ENCODE results near the gene VENTX. TPM values are rescaled to one million over a fixed set of nuclear protein-coding genes. Genes with fewer than 3 reads are reported as not detected.

The VENTX gene
- total and polyA plus RNA-seq, 7 donors = 0.36 to 1.4 (median 0.83) TPM; not detected in 2

GRCh38 chr10:133198206-133198605 is 39.4 kb upstream of the VENTX start:
- Histone ChIP-seq H3K9me3 (no peaks in the 10 kb centered on the region), H3K4me1 (no peaks in the 10 kb centered on the region), H3K27me3 (no peaks in the 10 kb centered on the region), H3K27ac (no peak overlapping the region), H3K36me3 (no peaks in the 10 kb centered on the region), H3K4me3 (no peak overlapping the region)
- 93 to 95% methylated on average over 26 of the region's 26 CpGs for WGBS, 2 donors
- intact Hi-C loops (cut with DNase I) = no loop called here
- TF ChIP-seq EP300 (IDR thresholded peaks at IDR 0.05) (no peak), POLR2AphosphoS5 (IDR thresholded peaks at IDR 0.05) (no peak), POLR2A (IDR thresholded peaks at IDR 0.05) (no peak)
- TF ChIP-seq, protein P1, sequence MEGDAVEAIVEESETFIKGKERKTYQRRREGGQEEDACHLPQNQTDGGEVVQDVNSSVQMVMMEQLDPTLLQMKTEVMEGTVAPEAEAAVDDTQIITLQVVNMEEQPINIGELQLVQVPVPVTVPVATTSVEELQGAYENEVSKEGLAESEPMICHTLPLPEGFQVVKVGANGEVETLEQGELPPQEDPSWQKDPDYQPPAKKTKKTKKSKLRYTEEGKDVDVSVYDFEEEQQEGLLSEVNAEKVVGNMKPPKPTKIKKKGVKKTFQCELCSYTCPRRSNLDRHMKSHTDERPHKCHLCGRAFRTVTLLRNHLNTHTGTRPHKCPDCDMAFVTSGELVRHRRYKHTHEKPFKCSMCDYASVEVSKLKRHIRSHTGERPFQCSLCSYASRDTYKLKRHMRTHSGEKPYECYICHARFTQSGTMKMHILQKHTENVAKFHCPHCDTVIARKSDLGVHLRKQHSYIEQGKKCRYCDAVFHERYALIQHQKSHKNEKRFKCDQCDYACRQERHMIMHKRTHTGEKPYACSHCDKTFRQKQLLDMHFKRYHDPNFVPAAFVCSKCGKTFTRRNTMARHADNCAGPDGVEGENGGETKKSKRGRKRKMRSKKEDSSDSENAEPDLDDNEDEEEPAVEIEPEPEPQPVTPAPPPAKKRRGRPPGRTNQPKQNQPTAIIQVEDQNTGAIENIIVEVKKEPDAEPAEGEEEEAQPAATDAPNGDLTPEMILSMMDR (IDR thresholded peaks at IDR 0.05) = no peak
- DNase-seq = no peak

DNA sequence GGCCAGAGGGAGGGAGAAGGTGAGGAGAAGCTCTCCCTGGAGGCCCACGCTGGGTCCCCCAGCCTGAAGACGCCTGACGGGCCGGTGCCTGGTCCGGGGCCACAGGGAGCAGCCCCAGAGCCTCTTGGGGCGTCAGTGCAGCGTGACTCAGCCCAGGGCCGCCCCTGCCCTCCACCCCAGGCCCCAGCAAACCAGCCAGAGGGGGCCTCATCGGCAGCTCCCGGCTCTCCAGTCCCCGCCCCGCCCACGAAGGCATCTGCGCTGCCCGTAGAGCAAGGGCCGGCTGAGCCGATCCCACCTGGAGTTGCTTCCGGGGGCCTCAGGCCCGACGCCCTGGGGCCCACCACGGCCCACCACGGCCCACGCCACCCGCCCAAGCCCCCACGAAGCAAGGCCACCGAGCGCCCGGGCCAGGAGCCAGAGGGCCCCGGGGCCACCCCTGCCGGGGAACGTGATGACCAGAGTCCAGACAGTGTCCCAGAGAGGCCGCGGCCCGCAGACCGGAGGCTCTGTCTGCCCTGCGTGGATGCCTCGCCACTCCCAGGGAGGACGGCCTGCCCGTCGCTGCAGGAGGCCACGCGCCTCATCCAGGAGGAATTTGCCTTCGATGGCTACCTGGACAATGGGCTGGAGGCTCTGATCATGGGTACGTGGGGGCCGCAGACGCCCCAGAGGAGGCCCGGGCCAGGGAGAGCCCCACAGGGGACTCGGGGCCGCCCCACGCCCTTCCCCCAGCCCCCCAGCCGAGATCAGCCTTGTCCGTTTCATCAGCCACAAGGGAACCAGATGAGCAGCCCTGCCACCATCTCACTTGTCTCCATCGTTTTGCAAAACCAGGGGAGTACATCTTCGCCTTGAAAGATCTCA is 38.8 kb upstream of the VENTX start:
- DNase-seq = no peak
- H3K4me1 ChIP-seq = no peaks in the 10 kb centered on the region
- H3K27ac ChIP-seq = no peak overlapping the region
- intact Hi-C loops (cut with DNase I) = no loop called here
- H3K9me3 ChIP-seq = no peaks in the 10 kb centered on the region
- 82 to 88% methylated on average over 54 of the region's 54 CpGs for WGBS, 2 donors
- H3K4me3 ChIP-seq = no peak overlapping the region
- no peaks in the 10 kb centered on the region for H3K27me3 ChIP-seq
- TF ChIP-seq, protein P1 (IDR thresholded peaks at IDR 0.05) = no peak
- no peak for TF ChIP-seq POLR2AphosphoS5 (IDR thresholded peaks at IDR 0.05)
- TF ChIP-seq POLR2A (IDR thresholded peaks at IDR 0.05) = no peak
- TF ChIP-seq EP300 (IDR thresholded peaks at IDR 0.05) = no peak
- H3K36me3 ChIP-seq = no peaks in the 10 kb centered on the region

DNA sequence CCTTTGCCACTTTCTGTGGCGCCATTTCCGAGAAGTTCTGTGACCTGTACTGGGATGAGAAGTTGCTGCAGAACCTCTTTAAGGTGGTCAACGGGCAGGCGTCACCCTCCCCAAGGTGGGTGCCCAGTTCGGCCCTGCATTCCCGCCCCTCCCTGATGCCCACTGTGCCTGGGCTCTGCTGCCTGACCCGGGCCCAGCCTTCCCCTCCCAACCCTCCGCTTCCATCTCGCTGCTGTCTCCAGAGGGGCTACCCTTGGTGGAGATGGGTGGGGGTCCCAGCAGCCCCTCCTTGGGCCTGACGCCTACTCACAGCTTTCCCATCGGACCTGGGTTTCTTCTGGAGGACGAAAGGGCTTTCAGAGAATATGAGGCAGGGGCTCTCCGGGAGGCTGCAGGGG is 38.2 kb upstream of the VENTX start:
- H3K4me1 ChIP-seq = no peaks in the 10 kb centered on the region
- no peaks in the 10 kb centered on the region for H3K27me3 ChIP-seq
- TF ChIP-seq EP300 (IDR thresholded peaks at IDR 0.05) = no peak
- no peak for TF ChIP-seq POLR2AphosphoS5 (IDR thresholded peaks at IDR 0.05)
- TF ChIP-seq, protein P1 (IDR thresholded peaks at IDR 0.05) = no peak
- TF ChIP-seq POLR2A (IDR thresholded peaks at IDR 0.05) = no peak
- no peaks in the 10 kb centered on the region for H3K36me3 ChIP-seq
- 83 to 90% methylated on average over 13 of the region's 13 CpGs for WGBS, 2 donors
- intact Hi-C loops (cut with DNase I) = no loop called here
- H3K27ac ChIP-seq = no peak overlapping the region
- no peak for DNase-seq
- no peak overlapping the region for H3K4me3 ChIP-seq
- H3K9me3 ChIP-seq = no peaks in the 10 kb centered on the region

- intact Hi-C loops (cut with DNase I) = no loop called here
- Histone ChIP-seq H3K9me3 (no peaks in the 10 kb centered on the region), H3K4me1 (no peaks in the 10 kb centered on the region), H3K27ac (no peak overlapping the region), H3K36me3 (no peaks in the 10 kb centered on the region), H3K4me3 (no peak overlapping the region), H3K27me3 (peaks cover 0 to 1% (median 0%) of the 10 kb centered on the region in 3 donors)
- DNase-seq = no peak
- WGBS, 2 donors = 48 to 67% methylated on average over 38 of the region's 38 CpGs
- TF ChIP-seq POLR2A (IDR thresholded peaks at IDR 0.05) = no peak
- TF ChIP-seq, protein P1 (IDR thresholded peaks at IDR 0.05) = no peak
- no peak for TF ChIP-seq EP300 (IDR thresholded peaks at IDR 0.05)
These were observed 37.6 kb upstream of the VENTX start for GRCh38 chr10:133199992-133200611.

All from sigmoid colon (tissue), 7 donors.